Head of caudate nucleus (tissue), 42 donors: ENCODE data around the gene GAS2L1.
"Not testable (repeated sequence)": the region's sequence is repeated elsewhere in the genome, so short reads cannot be mapped to it uniquely, and the experiment has no call there.

ENCODE experiments used
- DNase-seq, 42 donors: peaks; one replicate each; pipeline versions ENCODE4 v3.0.0 to v3.0.0-alpha.2; 2020 to 2021; ENCODE audit warnings: mixed read lengths in 7 of 42
- intact Hi-C: fragments of 100-400 bp; cut with DNase I; formaldehyde crosslinking; loops from one replicate; pipeline ENCODE4 v1.15.0; 2022

The GAS2L1 gene

DNA sequence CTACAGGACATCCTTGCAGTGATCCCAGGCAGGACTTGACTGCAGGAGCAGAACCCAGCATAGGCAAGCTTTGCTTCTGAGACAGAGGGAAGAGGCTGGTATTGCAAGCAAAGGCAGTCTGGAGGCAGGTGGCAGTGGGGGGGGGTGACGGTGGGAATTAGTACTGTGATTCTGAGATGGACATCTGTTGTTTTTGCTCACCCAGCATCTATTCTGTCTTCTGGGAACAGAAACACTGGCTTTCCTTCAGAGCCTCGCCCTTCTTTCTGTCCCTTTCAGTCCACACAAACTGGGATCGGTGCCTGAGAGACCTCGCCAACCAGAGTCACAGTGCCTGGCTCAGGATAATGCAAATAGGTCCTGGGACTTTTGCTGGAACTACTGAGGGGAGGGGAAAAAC lies 40.2 kb downstream of the GAS2L1 start:
- DNase-seq: peak in 29 of 42 donors; percentile 29 to 83 (median 60)

DNA sequence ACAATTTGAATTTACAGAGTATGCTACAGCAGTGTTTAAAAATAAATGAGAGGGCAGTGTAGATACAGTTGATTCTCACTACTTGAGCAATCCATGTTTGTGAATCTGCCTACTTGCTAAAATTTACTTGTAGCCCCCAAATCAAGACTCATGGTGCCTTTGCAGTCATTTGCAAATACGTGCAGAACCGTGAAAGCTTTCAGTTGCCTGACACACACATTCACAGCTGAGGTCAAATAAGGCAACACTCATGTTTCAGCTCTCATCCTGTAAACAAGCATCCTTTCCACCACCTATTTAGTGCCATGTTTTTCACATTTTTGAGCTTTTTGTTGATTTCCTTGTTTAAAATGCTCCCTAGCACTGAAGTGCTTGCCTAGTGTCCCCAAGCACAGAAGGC lies 41.6 kb downstream of the GAS2L1 start:
- DNase-seq: no peak
- intact Hi-C loops: loop anchor here (5.0 kb wide), 1 partner anchor 36 kb away; no protein-coding TSS in a partner anchor

More for the DNA sequence above, 40.2 kb downstream of the GAS2L1 start:
- intact Hi-C loops: loop anchor here (5.0 kb wide), 1 partner anchor 34 kb away; no protein-coding TSS in a partner anchor

DNA sequence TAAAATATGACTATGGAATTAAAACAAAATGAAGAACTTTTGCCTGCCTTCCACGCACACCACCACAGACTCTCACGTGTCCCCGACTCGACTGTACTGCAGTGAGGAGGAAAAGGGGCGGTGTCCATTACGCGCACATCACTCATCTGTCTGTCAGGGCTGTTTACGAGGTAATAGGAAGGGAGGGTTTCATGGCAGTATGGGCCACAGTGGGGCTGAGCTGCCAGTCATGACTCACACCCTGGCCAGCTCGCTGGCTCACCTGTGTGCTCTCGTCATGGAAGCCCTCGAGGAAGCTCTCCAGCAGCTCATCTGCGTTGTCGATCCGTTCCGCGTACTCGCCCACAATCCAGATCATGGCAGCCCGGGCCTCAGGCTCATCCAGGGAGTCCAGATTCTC lies 42.5 kb downstream of the GAS2L1 start:
- intact Hi-C loops: loop anchor here (5.0 kb wide), 1 partner anchor 37 kb away; no protein-coding TSS in a partner anchor
- DNase-seq: no peak

DNA sequence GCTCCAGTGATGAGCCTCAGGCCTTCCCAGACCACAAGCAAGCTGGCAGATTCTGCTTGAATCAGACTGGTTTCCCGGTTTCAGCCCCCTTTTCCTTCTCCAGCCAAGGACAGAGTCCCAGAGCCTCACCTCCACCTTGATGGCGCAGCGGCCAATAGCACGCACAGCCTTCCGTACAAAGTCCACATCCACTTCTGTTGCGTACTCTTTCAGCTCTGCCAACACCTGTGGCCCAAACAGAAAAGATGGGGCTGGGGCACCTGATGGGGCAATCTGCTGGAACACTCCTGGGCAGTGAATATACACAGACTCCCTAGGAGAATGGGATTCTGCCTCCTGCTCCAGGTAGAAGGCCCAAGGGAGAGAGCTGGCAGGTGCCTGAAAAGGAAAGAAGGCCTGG lies 44.6 kb downstream of the GAS2L1 start:
- intact Hi-C loops: no loop called here
- DNase-seq: no peak

DNA sequence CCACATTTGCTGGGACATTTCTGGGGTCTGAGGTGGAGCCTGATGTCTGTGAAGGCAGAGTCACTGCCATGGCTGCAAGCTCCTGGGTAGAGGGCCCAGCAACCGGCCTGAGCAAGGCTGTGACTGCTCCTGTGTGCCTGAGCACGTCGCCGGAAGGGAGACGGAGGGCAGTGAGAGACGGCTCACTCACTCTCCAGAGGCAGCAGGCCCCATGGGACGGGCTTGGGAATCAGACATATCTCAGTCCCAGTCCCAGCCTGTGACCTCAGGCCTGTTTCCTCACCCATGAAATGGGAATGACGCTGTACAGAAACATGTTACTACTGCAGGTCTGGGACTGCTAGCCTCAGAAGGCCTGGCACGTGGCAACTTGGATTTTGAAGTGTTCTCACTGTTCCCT lies 45.4 kb downstream of the GAS2L1 start:
- DNase-seq: no peak
- intact Hi-C loops: no loop called here

DNA sequence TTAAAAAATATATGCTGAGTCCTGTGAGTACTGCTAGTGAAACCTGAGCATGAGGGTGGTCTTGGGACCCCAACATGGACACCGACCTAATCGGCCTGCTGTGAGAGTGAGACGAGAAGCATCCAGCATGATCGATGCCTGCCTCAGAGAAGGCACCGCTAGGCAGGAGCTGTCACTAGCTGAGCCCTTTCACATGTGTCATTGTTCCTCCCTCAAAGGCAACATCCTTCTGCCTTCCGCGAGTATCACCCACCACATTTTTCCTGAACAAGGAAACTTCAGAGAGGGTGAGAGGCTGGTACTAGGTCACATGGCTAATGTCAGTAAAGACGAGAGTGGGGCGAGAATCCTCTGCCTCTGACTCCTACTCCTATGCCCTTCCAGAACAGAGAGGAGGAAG lies 46.3 kb downstream of the GAS2L1 start:
- peak in 29 of 42 donors; percentile 33 to 86 (median 66) for DNase-seq
- intact Hi-C loops: no loop called here

DNA sequence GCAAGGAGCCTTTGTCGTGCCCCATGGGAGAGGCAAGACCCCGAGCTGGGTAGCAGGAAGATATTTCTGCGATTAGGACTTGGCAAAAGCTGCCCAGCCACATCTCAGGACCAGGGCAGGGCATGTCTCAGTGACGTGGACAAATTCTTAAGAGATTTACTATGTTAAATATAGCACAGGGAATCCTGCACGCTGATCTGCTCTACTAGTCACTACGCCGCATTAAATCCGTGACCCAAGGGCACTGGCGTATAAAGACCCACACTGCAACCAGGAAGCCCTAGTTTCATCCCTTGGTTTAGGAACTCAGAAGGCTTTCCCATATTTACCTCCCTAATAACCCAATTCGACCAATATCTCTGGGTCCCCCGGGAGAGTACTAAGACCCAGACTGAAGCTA lies 46.8 kb downstream of the GAS2L1 start:
- intact Hi-C loops: no loop called here

DNA sequence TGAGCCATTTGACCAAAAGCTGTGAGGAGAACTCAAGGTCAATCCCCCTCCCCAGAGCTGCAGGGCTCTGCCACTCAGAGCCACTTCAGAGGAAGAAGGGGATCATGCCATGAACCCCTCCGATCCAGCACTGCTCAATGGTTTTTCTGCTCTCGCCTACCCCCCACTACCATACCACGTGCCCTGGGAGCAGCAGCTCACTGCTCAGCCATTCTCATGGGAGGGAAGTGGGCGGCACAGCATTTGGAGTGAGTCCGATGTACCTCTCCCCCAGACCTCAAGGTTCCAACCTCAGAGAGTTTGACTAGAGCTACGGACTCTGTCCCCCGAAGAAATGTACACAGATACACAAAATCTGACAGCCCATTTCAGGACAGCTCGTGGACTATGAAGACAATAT lies 47.4 kb downstream of the GAS2L1 start:
- intact Hi-C loops: no loop called here
- peak in 7 of 42 donors; percentile 31 to 71 (median 50) for DNase-seq

More for the DNA sequence above, 46.8 kb downstream of the GAS2L1 start:
- no peak for DNase-seq

DNA sequence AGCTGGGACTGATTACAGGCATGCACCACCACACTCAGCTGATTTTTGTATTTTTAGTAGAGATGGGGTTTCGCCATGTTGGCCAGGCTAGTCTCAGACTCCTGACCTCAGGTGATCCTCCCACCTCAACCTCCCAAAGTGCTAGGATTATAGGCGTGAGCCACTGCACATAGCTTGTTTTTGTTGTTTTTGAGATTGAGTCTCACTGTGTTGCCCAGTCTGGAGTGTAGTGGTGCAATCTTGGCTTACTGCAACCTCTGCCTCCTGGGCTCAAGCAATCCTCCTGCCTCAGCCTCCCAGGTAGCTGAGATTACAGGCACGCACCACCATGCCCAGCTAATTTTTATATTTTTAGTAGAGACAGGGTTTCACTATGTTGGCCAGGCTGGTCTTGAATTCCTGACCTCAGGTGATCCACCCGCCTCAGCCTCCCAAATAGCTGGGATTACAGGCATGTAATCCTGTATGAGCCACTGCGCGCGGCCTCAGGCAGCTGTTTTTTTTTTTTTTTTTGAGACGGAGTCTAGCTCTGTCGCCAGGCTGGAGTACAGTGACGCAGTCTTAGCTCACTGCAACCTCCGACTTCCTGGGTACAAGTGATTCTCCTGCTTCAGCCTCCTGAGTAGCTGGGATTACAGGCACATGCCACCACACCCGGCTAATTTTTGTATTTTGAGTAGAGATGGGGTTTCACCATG lies 50.9 kb downstream of the GAS2L1 start:
- DNase-seq, intact Hi-C loops: not testable (repeated sequence)

DNA sequence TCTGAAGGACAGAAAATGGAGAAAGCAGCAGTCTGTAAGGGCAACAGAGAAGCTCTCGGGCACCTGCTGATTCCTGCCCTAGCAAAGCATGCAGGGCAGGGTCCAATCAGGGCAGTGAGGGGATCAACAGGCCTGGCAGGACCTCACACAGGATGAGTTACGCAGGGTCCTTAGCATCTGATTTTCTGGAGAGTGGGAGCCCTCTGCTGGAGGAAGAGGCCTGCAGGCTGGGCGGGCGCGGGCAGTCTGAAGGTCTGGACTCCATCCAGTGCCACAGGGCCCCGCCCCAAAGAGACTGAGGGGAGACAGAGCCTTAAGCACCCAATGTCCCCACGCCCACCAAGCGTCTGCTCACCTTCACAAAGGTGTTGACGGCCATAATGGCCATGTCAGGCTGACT lies 53.0 kb downstream of the GAS2L1 start:
- intact Hi-C loops: no loop called here
- DNase-seq: peak in 37 of 42 donors; percentile 33 to 82 (median 61)
